GM06990 (cell line): ENCODE data around the gene NDUFAF5.
"Not testable (repeated sequence)": the region's sequence is repeated elsewhere in the genome, so short reads cannot be mapped to it uniquely, and the experiment has no call there.

Experiments used
- DNase-seq: peaks from one replicate; pipeline ENCODE4 v3.0.0-alpha.2; 2011; ENCODE audit not compliant: insufficient read length; ENCODE audit errors: extremely low read depth
- H3K27me3 ChIP-seq: replicated peaks from 2 replicates; pipeline ENCODE4 v1.6.0; 2011; ENCODE audit warnings: low read length; ENCODE audit not compliant: control insufficient read depth, insufficient read depth
- H3K36me3 ChIP-seq: 2 replicates; pipeline ENCODE4 v1.5.1; 2011; ENCODE audit warnings: low read length; ENCODE audit not compliant: control insufficient read depth, insufficient read depth
- H3K4me3 ChIP-seq: replicated peaks from 2 replicates; pipeline ENCODE4 v1.5.1; 2011; ENCODE audit warnings: low read depth, mild to moderate bottlenecking, control low read depth, low read length
- CTCF ChIP-seq: IDR thresholded peaks from 2 replicates; pipeline ENCODE4 v1.5.1; 2011; ENCODE audit warnings: low read length, control low read depth, mild to moderate bottlenecking, inconsistent platforms; ENCODE audit not compliant: insufficient read depth, poor library complexity, severe bottlenecking

Gene NDUFAF5

GRCh38 chr20:13784893-13785715 lies at the start of gene NDUFAF5, which contains the start of gene ESF1:
Gene NDUFAF5, plus strand, starts transcription at chr20:13785028. Its CDS starts 41 bp downstream, at chr20:13785069.
Gene ESF1, minus strand, starts transcription at chr20:13784919. Its CDS starts 1,779 bp downstream, at chr20:13783140.
- no peak for TF ChIP-seq CTCF
- peak within 1 kb of the TSS; percentile 90 for H3K4me3 ChIP-seq
- no peaks in the 10 kb centered on the region for H3K27me3 ChIP-seq
- H3K36me3 ChIP-seq = peaks cover 3% of the 10 kb centered on the region; the same call in 1 of the 2 replicates
- peak; percentile 93 for DNase-seq

- H3K4me3 ChIP-seq = no peak overlapping the region
Observed at GRCh38 chr20:13735826-13736225, 49.0 kb upstream of the NDUFAF5 start.

GRCh38 chr20:13736436-13737191 lies 48.2 kb upstream of the NDUFAF5 start:
- no peaks in the 10 kb centered on the region for H3K27me3 ChIP-seq
- peaks cover 10% of the 10 kb centered on the region for H3K36me3 ChIP-seq
- DNase-seq = no peak
- no peak for TF ChIP-seq CTCF
- H3K4me3 ChIP-seq = no peak overlapping the region

More at GRCh38 chr20:13735826-13736225, 49.0 kb upstream of the NDUFAF5 start:
- Histone ChIP-seq H3K27me3 (no peaks in the 10 kb centered on the region), H3K36me3 (peaks cover 9% of the 10 kb centered on the region)
- no peak for DNase-seq
- TF ChIP-seq CTCF = no peak

- H3K36me3 ChIP-seq, H3K27me3 ChIP-seq, DNase-seq, H3K4me3 ChIP-seq: not testable (repeated sequence)
Observed at GRCh38 chr20:13738187-13738586, 46.6 kb upstream of the NDUFAF5 start.

- Histone ChIP-seq H3K27me3 (no peaks in the 10 kb centered on the region), H3K36me3 (peaks cover 2% of the 10 kb centered on the region), H3K4me3 (no peak overlapping the region)
- no peak for DNase-seq
- no peak for TF ChIP-seq CTCF
Observed at GRCh38 chr20:13739731-13740649, 44.8 kb upstream of the NDUFAF5 start.
